CD1c-positive myeloid dendritic cell (primary cell): ENCODE results near the gene C1QTNF3.
"Not testable (repeated sequence)": the region's sequence is repeated elsewhere in the genome, so short reads cannot be mapped to it uniquely, and the experiment has no call there.

Experiments used
- DNase-seq: peaks from one replicate; pipeline ENCODE4 v3.0.0-alpha.2; 2016; ENCODE audit errors: extremely low spot score

C1QTNF3 gene, protein sequence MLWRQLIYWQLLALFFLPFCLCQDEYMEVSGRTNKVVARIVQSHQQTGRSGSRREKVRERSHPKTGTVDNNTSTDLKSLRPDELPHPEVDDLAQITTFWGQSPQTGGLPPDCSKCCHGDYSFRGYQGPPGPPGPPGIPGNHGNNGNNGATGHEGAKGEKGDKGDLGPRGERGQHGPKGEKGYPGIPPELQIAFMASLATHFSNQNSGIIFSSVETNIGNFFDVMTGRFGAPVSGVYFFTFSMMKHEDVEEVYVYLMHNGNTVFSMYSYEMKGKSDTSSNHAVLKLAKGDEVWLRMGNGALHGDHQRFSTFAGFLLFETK

DNA sequence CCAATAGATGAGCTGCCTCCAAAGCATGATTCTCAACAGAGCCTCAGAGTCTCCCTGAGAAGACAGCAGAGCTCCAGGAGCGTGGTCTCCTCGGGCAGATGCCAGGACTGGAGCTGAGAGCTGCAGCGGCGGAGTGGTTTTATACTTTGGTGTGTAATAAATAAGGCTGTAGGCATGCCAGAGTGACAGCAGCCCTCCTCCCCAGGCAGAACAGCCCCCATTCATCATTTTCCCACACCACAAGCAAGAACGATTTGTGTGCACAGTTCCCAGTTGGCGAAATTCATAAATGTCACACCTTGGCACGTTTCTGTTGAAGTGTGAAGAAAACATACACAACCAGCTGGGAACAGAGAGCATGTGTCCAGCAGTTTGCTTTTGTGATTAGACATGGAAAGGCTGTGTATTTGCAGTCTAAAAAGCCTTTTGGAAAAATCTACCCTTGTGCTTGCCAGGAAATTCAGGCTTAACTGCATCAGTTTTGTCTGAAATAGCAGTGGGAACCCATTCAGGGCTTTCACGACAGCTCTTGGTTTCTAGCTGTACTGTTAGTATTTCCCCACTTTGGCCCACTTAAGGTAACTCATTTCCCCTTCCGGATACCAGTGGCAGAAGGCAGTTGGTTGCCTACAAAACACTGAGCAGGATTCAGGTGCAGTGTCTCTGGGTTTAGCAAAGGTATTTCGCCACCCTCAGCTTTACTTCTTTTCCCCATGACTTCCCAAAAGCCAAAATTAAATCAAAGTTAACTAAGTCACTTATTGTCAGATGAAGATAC, at the start of gene C1QTNF3:
Gene C1QTNF3 (minus strand): TSS at position 115 of the 778 bp plus-strand sequence. CDS start 88 bp downstream, at position 27.
- DNase-seq, result no peak

DNA sequence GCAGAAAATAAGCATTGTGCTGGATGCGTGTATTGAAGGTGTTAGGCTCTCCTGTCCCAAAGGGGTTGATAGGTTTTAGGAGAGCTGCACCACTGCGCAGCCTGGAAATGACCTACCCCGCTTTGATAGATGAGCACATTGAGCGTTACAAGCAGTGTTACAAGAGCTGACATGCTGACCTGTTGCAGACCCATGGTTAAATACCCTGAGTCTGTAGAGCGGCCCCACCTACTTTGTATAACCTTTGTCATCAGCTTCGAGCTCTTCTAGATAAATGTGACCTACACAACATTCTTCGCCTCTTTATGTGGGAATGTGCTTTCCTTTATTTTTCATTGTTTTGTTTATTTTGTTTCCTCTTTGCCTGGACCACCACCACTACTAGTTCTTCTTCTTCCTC, 48.0 kb upstream of the C1QTNF3 start:
- DNase-seq, result not testable (repeated sequence)

DNA sequence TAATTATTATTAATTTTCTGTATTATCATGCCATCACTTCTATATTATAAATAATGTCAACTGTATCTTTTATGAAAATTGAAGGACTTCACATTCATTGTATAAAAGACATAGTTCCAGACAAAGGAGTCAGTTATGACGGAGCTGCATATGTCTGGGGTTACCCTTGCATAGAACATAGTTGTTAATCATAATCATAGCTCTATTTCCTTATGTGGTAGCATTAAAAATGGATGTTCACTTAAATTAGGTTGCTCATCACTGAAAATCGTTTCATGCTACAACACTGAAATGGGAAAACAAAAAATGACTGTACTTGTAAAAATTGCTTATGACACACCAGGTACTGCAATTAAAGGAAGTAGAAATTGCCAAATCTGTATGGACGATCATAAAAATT, 46.8 kb upstream of the C1QTNF3 start:
- not testable (repeated sequence) for DNase-seq

DNA sequence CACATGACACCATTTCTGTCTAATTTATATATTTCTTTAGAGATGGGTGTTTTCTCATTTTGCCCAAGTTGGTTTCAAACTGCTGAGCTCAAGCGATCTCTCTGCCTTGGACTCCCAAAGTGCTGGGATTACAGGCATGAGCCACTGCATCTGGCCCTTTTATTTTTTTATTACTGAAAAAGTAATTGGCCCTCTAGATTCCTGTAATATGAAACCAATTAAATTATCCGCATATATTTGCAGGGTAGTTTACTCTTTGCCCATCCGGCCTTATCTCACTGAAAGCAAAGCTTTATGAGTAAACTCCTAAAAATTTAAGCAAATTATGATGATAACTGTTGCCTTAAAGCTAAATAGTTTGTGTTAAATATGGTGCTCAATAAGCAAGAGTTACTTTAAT, 44.7 kb upstream of the C1QTNF3 start:
- DNase-seq, result not testable (repeated sequence)

DNA sequence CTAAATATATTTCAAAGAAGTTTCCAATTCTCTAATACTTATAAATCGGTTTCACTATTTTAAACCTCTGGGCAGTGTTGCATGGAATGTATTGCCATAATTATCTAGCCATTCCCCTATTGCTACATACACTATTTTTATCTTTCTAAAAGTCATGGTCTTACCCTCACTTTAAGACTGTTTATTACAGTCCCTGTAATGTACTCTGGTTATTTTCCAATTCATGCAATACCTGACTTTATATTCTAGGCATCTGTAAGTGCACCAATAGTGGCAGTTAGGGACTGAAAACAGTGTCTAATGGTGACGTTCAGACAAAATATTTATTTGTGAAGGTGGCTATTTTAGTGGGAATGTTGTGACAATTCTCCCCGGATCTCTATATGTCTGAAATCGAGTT, 40.9 kb upstream of the C1QTNF3 start:
- not testable (repeated sequence) for DNase-seq

DNA sequence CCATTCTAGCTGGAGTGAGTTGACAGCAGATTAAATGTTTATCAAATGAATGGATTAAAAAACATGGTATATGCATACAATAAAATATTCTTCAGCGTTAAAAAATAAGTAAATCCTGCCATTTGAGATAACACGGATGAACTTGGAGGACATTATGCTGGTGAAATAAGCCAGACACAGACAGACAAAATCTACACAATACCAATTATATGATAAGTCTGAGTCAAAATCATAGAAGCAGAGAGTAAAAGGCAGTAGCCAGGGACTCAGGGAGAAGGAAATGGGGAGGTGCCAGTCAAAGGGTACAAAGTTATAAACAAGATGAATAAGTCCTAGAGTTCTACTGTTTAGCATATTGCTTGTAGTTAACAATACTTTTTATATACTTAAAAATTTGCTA, 36.5 kb upstream of the C1QTNF3 start:
- not testable (repeated sequence) for DNase-seq

DNA sequence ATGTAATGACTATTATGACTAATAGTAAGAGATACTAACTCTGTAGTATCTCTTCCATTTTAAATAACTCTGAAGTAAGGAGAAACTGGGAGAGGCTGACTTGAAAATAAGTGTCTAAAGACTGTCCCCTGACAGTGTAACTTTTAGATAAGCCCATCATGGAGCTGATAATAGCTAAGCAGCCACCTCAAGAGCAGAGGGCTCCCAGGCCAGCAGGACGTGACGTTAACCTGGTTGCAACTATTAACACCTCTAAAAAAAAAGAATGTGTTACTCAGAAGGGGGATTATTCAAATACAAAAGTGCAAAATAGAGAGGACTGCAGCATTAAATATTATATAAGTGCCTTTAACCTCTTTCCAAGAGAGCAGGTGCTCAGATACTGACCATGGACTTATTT, 34.6 kb upstream of the C1QTNF3 start:
- not testable (repeated sequence) for DNase-seq

DNA sequence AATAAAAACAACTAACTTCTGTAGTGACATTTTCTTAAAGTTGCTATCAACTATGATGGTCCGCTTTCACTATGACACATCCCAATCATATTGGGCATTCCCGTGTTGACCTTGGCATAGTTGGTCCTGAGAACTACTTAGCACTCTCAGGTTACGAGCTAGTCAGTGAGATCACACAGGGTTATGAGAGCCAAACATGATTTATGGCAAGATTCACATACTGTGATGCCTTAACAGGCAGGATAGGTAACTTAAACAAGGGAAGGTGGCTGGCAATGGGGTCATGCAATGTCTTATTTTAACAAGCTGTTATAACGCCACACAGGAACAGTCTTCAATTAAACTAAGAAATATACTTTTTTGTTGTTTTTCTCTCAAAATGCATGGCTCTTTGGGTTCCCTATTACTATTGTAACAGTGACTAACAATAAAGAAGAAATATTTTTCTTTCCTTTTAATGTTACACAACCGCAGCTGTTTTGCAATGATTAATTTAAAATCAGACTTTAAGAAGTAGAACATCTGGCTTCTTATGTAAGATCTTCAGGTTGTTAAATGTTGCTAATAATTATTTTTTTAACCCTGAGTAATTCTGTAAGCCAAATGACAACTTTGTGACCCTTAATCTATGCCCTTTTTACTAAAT, 33.8 kb upstream of the C1QTNF3 start:
- DNase-seq, result not testable (repeated sequence)

DNA sequence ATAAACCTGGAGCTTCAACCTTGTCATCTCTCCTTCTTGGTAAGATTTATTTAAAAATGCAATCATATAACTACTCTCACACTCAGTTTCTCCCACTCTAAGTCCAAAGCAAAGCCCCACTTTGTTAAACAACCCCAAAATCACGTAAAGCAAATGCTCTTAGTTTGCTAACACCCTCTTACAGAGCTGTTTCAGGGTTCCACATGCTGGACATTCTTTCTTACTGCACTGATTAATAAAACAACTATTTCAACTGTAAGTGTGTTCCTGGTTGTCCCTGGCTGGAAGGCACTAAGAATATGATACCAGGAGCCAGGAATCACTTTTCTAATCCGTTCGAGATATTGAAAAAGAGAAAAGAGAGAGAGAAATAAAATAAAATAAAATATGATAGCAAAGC, 31.5 kb upstream of the C1QTNF3 start:
- DNase-seq, result not testable (repeated sequence)

DNA sequence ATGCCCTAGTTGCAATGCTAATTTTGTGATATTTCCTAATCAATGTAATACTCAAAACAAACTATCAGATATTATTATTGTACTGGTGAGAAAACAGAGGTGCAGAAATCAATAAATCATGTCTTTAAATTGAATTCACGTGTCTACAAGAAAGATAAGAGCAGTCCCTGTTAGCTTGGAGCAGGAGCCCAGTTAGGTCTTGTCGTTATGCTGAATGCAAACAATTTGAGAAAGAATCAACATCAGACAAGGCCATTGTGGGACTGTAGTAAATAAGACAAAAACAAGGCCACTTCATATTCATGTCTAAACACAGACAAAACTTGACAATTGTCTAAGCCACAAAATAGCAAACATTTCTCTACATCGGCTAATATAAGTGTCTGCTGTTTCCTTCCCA, 31.1 kb upstream of the C1QTNF3 start:
- not testable (repeated sequence) for DNase-seq

DNA sequence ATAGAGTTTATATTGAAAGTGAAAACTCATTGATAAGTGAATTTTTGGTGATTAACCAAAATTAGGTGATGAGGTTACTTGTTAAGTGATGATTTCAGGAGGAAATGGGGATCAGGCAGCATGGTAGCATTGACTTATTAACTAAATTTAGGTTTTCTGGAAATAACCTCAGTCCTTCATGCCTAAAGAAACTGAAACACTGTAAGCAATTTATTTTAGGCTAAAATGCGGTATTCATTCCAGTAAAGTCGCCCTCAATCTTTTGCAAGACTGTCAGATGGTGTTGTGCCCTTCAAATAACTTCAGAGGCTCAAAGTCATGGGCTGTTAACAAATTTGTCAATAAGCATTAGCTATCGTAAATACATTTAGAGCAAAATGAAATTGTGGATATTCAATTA, 27.6 kb upstream of the C1QTNF3 start:
- not testable (repeated sequence) for DNase-seq

DNA sequence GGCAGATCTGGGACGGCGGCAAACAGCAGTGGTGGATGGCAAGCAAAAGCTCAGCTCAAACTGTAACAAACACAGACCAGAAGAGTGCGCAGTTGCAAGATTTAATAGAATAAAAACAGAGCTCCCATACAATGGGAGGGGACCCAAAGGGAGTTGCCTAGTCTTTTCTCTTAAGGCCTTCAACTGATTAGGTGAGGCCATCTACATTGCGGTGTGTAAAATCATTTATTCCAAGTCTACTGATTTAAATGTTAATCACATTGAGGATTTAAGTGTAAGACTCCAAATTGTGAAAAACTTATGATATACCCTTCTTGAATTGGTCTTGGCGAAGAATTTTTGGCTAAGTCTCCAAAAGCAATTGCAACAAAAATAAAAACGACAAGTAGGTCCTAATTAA, 21.6 kb upstream of the C1QTNF3 start:
- DNase-seq, result no peak

DNA sequence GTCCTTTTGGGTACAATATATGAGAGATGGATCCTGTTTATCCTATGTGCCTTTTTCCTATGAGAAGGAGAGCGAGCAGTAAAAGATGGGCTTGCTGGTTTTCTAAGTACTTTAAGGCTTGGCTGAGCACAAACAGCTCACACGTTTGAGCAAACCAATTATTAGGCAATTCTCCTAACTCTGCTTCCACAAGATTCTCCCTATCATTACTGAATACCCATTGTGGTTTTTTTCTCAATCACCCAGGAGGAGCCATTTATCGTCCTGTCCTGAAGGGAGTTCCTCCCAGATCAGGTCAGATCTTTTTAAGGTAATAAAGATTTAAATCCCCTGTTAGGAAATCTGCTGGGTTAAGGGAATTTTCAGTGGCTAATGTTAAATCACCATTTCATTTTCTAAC, 19.4 kb upstream of the C1QTNF3 start:
- DNase-seq, result no peak

DNA sequence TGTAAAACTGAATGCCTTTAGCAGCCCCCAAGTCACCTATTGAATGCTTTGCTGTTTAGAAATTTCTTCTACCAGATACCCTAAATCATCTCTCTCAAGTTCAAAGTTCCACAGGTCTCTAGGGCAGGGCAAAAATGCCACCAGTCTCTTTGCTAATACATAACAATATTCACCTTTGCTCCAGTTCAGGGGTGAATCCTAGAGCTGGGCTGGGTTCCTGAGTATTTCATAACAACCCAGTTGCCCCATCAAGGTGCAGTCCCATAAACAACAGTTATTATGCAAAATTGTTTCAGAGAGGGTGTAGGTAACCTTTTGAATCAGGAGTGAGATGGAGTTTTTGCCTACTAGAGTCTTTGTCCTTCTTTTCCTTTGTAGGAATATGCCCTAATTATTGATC, 19.0 kb upstream of the C1QTNF3 start:
- DNase-seq, result no peak

DNA sequence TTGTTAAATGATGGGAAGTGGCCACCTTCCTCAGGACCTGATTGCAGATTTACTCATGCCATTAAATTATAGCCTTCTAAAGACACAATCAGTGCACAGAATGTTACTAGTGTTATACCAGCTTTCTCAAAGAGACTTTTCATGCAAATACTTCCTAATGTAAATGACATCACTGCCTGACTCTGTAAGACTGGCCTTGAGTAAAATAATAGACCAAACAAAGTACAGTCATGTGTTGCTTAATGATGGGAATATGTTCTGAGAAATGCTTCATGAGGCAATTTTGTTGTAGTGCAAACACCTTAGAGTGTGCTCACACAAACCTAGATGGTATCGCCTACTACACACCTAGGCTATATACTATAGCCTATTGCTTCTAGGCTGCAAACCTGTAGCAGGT, 17.0 kb upstream of the C1QTNF3 start:
- DNase-seq, result no peak

DNA sequence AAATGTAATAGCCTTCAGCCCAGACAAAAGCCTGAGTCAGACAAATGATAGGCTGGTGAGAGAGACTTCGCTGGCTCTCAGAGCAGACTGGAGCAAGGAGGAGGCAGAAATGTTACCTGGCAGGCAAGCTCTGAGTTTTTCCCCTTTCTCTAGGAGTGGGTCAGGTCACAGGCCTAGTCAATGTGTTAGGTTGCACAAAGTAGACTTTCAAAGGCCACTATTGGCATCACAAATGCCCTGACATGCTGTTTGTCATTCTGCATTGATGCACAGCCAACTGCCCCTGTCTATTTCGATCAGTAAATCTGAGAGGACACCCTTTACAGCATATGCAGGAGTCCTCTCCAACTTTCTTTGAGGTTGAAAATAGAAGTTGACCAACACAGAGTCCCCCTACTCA, 15.5 kb upstream of the C1QTNF3 start:
- no peak for DNase-seq

DNA sequence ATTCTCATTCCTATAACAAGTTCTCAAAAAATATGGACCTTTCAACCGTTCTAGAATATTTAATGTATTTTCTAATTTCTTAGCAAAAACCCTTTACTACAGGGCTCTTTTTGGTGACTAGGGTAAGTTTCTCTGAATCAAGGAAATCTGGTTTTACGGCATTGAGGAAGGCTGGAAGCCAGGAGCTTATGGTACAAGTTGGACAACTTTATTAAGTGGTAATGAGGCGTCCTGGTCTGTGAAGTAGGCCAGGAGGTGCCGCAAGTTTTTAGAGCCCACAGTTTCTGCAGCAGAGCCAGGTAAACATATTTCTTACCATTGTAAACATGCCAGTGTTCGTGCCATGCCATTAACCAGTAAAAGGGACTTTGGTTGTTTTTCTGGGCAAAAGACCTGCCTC, 14.6 kb upstream of the C1QTNF3 start:
- DNase-seq, result no peak

DNA sequence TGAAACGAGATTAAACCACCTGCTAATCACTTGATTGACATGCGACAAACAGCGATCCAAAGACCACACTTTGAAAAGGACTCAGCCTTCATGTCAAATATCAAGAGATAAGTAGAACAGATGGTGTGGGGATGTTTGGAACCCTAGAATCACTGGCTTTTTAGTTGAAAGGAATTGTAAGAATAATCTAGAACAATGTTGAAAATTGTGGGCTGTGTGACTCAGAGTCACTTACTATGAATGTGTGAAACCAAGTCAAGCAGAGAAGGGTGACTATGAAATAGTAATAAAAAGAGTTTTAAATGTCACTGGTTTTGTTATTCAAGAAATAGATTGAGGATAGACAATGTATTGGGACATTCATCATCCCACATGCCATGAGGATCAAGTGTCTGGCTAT, 14.1 kb upstream of the C1QTNF3 start:
- DNase-seq, result no peak

DNA sequence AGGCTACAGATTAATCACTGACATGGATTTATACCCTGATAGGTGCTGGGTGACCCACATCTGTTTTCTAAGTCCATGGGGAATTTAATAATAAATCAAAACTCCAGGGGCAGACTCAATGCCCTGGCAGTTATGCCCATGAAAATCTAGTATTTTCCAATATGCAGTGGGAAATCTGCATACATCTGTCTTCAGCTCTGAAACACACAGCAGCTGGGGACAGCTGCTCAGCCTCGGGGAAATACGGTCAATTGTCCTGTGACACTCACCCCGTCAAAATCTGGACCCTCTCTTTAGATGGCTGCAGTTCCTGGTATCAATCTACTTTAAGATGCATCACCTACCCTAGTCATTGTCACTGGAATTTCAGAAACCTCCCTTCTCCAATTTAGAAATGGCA, 12.7 kb upstream of the C1QTNF3 start:
- DNase-seq, result no peak

DNA sequence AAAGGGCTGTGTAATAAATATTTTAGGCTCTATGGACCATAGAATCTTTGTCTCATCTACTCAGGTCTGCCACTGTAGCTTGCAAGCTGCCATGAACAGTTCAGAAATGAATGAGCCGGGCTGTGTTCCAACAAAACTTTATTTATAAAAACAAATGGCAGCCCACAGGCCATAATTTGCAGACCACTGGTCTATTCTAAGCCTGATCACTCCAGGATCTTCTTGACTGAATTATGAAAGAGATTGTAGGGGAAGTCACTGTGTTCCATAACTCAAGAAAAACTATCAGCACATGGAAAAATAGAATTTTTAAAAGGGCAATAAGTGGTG, 11.4 kb upstream of the C1QTNF3 start:
- no peak for DNase-seq

DNA sequence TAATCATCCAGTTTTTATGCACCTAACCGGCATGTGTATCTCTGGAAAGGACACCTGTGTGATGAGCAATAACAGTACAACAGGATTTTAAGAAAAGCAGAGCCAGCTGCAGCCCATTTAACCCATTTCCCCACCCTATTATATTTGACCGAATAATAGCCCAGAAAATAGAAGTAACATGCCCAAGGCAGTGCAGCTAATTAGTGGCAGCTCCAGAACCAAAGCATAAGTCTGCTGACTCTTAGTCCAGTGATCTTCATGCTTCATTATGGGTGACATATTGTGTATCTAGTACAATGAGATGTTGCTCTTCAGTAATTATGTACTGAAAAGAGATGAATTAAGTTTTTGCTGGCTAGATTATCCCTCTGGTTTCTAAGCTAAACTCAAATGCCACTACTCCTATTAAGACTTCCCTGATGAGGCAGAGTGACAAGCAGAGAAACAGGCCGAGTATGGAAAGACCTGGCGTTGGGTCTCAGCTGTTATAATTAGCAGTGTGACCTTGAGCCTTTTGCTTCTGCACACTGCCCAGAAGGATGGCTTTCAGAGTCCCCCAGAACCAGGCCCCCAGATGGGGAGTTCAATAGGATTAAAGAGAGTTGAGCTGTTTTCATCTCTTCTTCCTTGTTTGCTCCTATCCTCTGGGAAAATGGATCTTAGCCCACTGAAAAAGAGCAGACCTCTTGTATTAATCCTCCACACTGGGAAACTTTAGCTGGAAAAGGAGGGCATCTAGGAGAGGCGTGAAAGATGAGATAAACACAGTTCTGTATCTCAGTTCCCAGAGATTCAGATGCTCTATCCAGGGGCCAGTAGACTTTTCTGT, 10.8 kb upstream of the C1QTNF3 start:
- DNase-seq, result no peak

DNA sequence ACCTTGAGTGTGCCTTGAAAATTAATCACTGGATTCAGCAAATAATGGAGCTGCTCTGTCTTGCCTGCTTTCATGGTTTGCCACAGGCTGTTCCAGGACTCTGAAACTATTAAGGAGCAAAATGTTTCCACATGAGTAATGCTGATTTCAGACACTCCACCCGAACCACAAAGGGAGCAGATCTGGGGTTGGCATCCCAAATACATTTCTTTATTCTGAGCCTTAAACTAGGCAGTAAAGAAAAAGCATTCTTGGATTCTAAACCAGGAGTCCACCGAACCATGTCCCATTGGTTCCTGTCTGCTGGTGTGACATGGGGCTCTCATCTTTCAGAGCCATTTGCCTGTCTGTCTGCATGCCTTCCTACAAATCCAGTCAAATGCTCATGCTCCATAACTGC, 10.1 kb upstream of the C1QTNF3 start:
- DNase-seq, result no peak
